GM18907 (cell line): ENCODE measurements around the gene TMCC1.
"Not testable (repeated sequence)": the region's sequence is repeated elsewhere in the genome, so short reads cannot be mapped to it uniquely, and the experiment has no call there.

Source experiments
- ATAC-seq: cut with Tn5 transposase; IDR thresholded peaks from one replicate; pipeline ENCODE4 v1.9.1; 2021; ENCODE audit warnings: mild to moderate bottlenecking, moderate library complexity; ENCODE audit not compliant: unreplicated experiment

Gene TMCC1

DNA sequence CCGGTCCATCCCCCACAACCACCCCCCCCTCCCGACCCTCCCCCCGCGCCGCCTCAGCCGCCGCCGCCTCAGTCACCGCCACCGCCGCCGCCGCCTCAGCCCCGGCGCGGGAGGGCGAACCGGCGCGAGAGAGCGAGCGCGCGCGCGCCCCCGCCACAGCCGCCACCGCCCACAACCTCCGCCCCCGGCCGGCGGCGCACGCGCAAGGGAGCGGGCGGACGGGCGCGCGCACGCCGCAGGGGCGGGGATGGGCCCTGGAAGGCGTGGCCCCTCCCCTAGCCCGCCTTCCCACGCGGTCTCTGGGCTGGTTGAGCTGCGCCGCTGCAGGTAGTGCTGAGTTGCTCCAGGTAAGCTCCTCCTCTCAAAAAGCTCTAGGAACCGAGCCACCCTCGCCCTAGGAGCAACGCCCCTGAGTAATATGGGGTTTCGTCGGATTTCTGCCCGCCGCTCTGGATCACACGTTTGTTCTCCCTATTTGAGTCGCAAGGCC is at the start of gene TMCC1:
TMCC1 (minus strand) TSS at position 131 of the 490 bp plus-strand sequence.
- peak; percentile 85 for ATAC-seq

DNA sequence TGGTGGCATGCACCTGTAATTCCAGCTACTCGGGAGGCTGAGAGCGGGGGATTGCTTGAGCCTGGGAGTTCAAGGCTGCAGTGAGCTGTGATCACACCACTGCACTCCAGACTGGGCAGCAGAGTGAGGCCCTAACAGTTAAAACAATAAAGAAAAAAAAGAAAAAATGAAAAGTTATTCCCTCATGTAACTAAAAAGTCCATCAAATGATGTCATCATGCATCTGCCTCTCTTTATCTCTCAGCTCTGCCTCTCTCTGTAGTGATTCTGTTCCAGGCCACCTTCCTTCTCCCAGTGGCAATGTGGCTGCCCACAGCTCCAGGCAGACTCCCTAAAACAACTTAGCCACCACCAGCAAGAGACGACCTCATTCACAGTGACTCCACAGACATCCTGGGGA is 49.5 kb upstream of the TMCC1 start:
- no peak for ATAC-seq

DNA sequence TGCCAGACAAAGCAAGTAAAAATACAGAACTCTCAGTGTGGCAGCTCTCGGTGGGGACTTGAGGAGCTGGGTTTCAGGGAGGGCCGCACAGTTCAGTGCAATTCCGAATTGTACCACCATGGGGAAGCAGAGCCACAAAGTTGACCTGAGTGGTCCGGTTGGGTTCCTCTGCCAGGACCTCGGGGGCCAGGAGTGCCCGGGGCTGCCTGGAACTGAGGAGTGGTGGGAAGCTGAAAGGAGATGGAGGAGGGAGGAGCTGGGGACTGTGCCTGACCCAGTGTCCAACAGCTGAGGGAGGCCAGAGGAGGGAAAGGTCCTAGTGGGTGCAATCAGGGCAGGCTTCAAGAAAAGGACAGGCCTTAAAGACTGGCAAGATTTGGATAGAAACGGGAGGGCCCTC is 48.8 kb upstream of the TMCC1 start:
- ATAC-seq: no peak

DNA sequence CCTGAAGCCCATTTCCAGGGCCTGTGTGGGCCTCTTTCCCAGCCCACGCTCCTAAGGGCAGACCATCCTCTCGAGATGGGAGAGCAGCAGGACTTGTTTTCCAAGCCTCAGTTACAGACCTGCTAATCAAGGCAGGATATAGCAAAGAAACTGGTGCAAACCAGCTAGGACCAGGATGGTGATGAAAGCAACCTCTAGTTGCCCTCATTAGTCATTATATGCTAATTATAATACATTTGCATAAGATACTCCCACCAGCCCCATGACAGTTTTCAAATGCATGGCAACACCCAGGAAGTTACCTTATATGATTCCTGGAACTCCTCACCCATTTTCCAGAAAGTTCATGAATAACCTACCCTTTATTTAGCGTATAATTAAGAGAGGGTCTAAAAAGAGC is 46.6 kb upstream of the TMCC1 start:
- no peak for ATAC-seq

DNA sequence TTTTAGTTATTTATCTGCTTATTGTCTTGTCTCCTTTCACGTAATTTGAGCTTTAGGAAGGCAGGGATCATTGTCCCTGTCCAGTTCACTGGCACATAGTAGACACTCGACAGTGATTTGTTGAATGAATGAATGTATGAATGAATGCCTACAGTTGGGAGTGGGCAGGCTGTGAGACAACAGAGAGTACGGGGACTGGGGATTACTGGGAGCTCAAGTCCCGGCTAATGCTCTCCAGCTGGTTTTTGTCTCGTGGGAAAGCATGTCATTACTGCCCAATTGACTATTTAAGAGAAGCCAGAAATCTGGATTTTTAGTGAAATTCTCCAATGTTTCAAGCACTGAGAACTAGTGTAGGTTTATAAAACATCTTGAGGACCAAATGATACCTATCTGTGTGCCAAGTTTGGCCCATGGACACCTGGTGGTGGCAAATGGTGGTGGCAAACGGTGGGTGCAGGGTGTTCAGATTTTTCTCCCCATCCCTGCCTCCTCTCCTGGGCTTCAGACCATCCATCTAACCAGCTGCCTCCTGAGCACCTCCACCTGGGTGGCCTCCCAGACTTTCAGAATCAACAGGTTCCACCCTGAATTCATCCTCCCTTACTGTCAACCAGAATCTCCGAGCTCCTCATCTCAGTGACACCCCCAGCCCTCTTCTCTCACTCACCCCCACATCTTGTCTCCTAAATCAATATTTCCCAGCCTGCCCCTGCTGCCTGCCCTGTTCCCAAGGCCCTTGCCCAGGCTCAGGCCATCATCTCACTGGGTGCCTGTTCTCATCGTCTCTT is 44.8 kb upstream of the TMCC1 start:
- ATAC-seq: no peak

DNA sequence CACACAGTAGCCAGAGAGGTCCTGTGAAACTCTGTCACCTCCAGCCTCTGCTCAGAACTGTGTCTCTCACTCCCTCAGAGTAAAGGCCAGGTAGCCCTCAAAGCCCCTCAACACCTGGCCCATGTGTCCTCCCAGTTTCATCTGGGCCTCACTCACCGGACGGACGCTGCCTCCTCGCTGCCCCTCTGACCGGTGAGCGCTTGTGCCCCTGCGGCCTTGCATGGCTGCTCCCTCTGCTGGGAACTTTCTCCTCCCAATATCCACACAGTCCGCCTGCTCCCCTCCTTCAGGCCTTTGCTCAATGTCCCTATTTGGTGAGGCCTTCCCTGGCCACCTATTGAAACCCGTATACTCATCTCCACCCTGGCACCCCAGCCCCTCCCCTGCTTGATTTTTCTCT is 44.2 kb upstream of the TMCC1 start:
- ATAC-seq: no peak

DNA sequence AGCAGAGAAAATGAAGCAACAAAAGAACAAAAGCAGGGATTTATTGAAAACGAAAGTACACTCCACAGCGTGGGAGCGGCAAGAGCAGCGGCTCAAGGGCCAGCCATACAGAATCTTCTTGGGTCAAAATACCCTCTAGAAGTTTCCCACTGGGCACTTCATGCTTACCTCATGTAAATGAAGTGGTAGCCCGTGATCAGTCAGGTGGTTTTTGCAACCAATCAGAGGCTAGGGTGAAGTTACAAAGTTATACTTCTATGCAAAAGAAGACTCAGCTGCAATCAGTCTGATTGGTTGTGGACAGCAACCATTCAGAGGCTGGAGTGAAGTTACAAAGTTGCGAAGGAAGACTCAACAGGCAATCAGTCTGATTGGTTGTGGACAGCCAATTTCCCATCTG is 43.2 kb upstream of the TMCC1 start:
- no peak for ATAC-seq

DNA sequence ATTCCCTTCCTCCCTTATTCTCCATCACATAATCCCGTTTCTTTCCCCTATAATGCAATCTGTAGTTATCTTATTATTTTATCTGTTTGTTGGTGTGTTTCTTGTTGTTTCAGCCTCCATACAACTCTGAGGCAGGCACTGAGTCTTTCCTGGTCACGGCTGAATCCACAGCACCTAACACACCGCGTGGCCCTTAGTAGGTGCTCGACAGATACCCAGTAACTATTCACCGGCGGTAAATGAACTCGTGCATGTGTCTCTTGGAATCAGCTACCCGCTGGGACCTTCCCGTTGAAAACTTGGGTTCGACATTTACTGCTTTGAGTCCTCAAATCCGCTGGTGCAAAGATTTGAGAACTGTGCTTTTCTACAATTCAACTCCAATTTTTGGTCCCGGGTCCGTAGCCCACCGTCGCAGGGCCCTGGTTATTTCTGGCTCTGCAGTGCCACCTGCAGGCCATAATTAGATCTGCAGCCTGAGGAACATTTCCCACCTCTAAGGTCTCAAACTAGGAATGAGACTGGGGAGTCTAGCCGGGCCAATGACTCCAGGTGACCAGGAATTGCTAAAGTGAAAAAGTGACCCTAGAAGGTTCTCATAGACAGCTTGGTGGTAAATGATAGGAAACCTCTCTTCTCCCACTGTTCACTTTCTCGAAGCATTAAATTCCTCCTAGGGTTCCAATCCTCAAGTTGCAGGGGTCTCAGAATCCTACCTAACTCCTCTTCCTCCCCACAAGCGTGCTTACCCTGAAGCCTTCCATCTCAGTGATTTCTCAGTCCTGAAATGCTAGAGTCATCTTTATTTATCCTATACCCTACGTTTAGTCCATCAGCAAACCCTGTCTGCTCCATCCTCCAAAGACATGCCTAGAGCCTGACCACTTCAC is 41.0 kb upstream of the TMCC1 start:
- no peak for ATAC-seq

DNA sequence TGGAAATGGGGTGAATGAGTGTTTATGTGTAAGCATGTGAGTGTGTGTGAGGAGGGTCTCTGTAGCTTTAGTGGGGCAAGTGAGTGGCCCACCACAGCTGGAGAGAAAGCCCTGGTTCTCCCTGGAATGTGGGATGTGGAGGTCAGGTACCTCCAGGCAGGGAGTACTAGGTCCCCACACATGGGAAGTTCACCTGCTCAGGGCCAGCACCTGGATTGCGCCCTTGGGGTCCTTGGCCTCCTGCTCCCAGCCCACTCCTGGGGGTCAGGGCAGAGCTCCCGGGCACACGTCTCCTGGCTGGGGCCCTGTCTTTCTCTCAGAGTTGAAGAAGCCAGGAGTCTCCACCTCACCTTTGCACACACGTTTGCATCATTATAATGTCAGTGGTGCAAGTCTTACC is 40.0 kb upstream of the TMCC1 start:
- no peak for ATAC-seq

DNA sequence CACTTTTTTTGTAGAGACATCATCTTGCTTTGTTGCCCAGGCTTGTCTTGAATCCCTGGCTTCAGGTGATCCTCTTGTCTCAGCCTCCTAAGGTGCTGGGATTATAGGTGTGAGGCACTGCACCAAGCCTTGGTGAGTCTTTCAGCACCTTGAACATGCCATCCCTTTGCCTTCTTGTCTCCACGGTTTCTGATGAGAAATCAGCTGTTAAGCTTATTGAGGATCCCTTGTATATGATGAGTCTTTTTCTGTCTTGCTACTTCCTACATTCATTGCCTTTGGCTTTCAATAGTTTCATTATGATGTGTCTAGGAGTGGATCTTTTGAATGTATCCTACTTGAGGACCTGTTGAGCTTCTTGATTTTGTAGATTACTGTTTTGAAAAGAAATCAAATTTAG is 35.9 kb upstream of the TMCC1 start:
- no peak for ATAC-seq

DNA sequence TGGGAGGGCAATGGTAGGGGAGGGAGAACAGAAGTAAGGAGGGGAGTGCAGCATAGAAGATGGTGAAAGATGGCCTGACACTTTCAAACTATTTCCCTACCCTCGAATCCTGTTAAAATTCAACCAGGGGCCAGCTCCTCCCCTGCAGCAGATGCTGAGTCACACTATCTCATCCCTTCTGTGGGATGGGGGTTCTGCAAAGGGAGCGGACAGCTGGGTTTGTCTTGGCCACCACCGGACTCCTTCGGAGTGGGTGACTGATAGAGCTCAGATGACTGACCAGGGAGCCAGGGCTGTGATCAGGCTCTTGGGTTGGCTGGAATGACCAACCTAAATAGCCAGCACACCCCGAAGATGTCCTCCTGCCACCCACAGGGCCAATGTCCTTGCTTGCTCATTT is 33.6 kb upstream of the TMCC1 start:
- no peak for ATAC-seq

DNA sequence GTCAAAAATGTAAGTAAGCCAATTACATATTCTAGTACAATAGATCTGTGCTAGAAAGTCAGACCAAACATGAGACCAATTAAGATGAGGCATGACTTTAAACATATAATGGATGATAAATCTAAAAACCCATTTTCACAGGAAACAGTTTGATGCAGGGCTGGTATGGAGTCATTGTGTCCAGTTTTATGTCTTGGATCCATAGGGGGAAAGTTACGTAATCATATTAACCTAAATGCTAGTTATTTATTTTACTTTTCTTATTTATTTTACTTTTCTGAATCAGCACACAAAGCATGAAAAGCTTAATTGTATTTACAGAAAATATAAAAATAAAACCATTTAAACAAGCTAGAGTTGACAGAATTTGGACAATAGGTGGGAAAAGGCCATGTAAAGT is 26.3 kb upstream of the TMCC1 start:
- no peak for ATAC-seq

DNA sequence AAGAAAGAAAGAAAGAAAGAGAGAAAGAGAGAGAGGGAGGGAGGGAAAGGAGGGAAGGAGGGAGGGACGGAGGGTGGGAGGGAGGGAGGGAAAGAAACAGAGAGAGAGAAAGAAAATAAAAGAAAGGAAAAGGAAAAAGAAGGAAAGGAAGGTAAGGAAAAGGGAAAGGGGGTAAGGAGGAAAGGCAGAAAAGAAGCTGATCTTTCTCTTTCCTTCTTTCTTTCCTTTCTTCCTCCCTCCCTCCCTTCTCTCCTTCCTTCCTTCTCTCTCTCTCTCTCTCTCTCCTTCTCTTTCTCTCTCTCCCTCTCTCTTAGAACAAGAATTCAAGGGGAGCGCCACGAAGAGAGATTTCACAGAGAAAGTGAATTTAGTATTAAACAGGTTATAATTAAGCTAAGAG is 25.8 kb upstream of the TMCC1 start:
- no peak for ATAC-seq

DNA sequence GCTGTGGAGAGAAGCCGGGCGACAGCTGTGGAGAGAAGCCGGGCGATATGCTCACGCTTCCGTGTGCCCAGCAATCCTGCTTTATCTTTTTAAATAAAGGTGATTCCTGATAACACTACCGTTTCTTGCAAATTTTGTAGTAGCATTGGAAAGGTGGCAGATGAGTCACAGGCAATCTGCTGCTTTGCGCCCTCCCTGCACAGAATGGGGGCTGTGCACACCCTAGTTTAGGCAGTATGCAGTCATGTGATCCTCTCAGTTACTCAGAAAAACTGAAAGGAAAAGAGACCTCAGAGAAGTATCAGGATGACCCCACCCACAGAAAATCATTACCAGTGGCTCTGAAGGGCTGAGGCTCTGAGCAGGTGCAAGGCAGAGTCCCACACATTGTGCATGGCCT is 24.9 kb upstream of the TMCC1 start:
- no peak for ATAC-seq

DNA sequence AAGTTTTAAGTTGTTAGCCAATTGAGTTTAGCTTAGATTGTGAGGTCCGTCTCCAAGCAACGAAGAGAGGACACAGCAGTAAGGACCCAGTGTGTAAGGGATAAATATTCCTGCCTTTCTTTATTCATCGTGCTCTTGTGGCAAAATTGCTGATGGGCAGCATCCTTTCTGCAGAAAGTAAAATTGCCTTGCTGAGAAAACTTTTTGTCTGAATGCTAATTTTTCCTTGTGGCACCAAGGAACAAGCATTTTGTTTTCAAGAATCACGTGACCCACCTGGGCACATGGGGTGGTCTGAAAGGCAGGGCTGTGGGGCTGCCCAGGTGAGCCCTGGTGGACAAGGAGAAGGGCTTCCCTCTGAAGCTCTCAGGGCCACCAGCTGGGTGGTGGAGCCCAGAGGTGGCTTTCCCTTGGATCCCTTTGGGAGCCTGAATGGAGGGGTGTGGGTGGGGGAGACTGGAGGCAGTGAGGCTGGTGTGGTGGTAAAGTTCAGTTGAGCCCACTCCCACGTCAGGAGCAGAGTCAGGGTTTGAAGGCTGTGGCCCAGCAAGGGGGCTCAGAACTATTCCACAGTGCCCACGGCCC is 24.0 kb upstream of the TMCC1 start:
- ATAC-seq: no peak

DNA sequence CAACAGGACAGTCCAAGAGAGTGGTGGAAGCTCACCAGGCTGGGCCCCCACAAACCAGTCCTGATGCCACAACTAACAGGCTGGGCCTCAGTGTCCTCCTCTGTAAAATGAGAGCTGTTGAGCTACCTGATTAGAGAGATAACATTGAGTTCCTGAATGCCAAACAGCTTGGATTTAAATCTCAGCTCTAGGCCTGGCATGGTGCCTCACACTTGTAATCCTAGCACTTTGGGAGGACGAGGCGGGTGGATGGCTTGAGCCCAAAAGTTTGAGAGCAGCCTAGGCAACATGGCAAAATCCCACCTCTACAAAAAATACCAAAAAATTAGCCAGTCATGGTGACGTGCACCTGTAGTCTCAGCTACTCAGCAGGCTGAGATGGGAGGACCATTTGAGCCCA is 20.1 kb upstream of the TMCC1 start:
- no peak for ATAC-seq

DNA sequence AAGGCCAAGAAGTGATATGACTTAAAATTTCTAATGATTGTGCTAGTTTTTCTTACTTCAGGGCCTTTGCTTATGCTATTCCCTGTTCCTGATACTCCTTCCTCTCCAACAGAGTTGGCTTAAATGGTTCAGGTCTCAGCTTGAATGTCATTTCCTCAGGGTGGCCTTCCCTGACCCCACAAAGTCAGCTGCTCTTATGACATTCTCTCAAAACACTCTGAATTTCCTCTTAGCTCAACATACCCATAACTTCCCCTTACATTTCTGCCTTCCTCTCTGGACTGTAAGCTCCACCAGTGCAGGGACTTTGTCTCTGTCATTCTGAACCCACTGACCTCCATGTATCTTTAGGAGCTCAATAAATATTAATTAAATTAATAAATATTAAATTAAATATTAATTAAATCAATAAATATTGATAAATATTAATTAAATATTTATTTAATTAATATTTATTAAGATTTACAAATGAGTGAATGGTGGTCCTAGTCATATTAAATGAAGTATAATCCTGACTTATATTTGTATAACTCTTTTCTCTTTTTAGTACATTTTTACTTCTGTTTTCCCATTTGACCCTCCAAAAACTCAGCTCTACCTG is 17.9 kb upstream of the TMCC1 start:
- ATAC-seq: no peak

DNA sequence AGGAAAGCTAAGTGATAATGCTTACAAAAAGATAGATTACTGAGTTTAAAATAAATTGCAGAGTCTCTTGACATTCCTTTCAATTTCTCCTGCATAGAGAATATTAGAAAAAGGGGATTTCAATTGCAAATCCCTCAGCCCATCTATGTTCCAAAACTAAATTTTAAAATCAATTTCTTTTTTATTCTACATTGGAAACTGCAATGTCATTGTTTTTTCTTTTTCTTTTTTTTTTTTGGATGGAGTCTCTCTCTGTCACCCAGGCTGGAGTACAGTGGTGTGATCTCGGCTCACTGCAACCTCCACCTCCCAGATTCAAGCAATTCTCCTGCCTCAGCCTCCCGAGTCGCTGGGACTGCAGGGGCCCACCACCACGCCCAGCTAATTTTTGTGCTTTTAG is 15.7 kb upstream of the TMCC1 start:
- ATAC-seq: not testable (repeated sequence)

DNA sequence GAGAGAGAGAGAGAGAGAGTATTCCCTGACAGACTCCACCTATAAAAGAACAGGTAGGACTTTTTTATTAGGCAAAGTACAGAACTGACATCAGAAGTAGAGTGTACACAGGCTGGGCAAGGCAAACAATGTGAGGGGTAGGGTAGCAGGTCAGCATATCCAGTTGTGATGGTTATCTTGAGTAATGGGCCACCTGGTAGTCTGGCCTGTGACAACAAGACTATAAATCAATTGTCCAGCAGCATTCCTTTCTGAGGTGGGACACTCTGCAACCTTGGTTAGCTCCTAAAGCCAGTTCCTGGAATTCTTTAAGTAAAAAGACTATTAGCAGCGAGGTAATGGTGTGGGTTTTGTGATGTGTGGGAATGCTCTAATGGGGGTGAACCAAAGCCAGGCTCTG is 14.9 kb upstream of the TMCC1 start:
- no peak for ATAC-seq

DNA sequence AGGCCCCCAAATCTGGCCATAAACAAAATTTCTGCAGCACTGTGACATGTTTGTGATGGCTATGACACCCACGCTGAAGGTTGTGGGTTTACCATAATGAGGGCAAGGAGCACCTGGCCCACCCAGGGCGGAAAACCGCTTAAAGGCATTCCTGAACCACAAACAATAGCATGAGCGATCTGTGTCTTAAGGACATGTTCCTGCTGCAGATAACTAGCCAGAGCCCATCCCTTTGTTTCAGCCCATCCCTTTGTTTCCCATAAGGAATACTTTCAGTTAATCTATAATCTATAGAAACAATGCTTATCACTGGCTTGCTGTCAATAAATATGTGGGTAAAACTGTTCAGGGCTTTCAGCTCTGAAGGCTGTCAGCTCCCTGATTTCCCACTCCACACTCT is 7.8 kb upstream of the TMCC1 start:
- not testable (repeated sequence) for ATAC-seq

DNA sequence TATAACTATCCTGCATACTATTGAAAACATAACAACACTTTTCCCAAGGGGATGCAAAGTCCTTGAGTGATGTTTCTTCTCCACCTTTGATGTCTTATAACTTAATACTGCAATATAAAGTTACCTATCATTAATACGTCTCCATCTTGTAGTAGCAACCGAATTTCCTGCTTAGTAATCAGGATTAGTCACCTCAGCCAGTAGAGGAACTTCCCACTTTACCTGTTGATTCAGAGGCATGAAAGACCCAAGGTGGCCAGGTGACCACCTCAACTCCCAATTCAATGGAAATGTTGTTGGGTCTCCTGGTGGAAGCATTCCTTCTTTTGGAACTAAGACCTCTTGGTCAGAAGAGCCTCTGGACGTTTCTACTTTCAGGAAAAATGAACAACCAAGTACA is 3.5 kb upstream of the TMCC1 start:
- ATAC-seq: no peak
